ENCODE measurements around the gene GRAMD4.
"Not testable (repeated sequence)": the region's sequence is repeated elsewhere in the genome, so short reads cannot be mapped to it uniquely, and the experiment has no call there.

The GRAMD4 gene

GRCh38 chr22:46622081-46622521 is 1.9 kb downstream of the GRAMD4 start:
- no peak for FAIRE-seq

- FAIRE-seq = no peak
These were observed 5.1 kb downstream of the GRAMD4 start for GRCh38 chr22:46625113-46625842.

GRCh38 chr22:46625843-46626349 is 5.7 kb downstream of the GRAMD4 start:
- no peak for FAIRE-seq

- no peak for FAIRE-seq
These were observed 6.2 kb downstream of the GRAMD4 start for GRCh38 chr22:46626356-46626755.

- no peak for FAIRE-seq
These were observed 7.0 kb downstream of the GRAMD4 start for GRCh38 chr22:46626911-46627805.

- FAIRE-seq = no peak
These were observed 7.8 kb downstream of the GRAMD4 start for GRCh38 chr22:46627806-46628482.

- no peak for FAIRE-seq
These were observed 8.6 kb downstream of the GRAMD4 start for GRCh38 chr22:46628756-46629155.

GRCh38 chr22:46629291-46629690 is 9.1 kb downstream of the GRAMD4 start:
- FAIRE-seq = no peak

- FAIRE-seq = no peak
These were observed 10.9 kb downstream of the GRAMD4 start for GRCh38 chr22:46631113-46631512.

GRCh38 chr22:46632646-46633249 is 12.6 kb downstream of the GRAMD4 start:
- FAIRE-seq = no peak

- no peak for FAIRE-seq
These were observed 13.2 kb downstream of the GRAMD4 start for GRCh38 chr22:46633334-46633890.

- FAIRE-seq = no peak
These were observed 14.0 kb downstream of the GRAMD4 start for GRCh38 chr22:46634011-46634699.

- not testable (repeated sequence) for FAIRE-seq
These were observed 14.9 kb downstream of the GRAMD4 start for GRCh38 chr22:46634973-46635685.

- FAIRE-seq = no peak
These were observed 15.6 kb downstream of the GRAMD4 start for GRCh38 chr22:46635756-46636155.

GRCh38 chr22:46636221-46637002 is 16.2 kb downstream of the GRAMD4 start:
- no peak for FAIRE-seq

GRCh38 chr22:46637711-46638600 is 17.8 kb downstream of the GRAMD4 start:
- no peak for FAIRE-seq

- no peak for FAIRE-seq
These were observed 18.6 kb downstream of the GRAMD4 start for GRCh38 chr22:46638601-46639431.

- no peak for FAIRE-seq
These were observed 19.7 kb downstream of the GRAMD4 start for GRCh38 chr22:46639843-46640242.

Data from islet of Langerhans (tissue), 1 donor.